ENCODE data around the gene POC1A. TPM values are rescaled to one million over a fixed set of nuclear protein-coding genes. Genes with fewer than 3 reads are reported as not detected.

Gene POC1A
- total and polyA plus RNA-seq, 9 of the 15 experiments (the other 6 are each of a cell fraction or from before 2014, with no cell fraction given): 7.2 to 17.5 (median 12.1) TPM

GRCh38 chr3:52154135-52155094, at the start of gene POC1A (continued):
- TF ChIP-seq TEAD4 (IDR thresholded peaks at IDR 0.05; ENCODE audit: low read length) (peak; percentile 89), TEAD4 (CRISPR knock-in tag; IDR thresholded peaks at IDR 0.05; ENCODE audit: borderline replicate concordance) (peak; percentile 96), MTF1 (CRISPR knock-in tag; IDR thresholded peaks at IDR 0.05; ENCODE audit: borderline replicate concordance) (no peak), MYBL2 (IDR thresholded peaks at IDR 0.05; ENCODE audit: low read depth) (peak; percentile 66), MYBL2 (CRISPR knock-in tag; IDR thresholded peaks at IDR 0.05; ENCODE audit: borderline replicate concordance) (no peak), AFF1 (IDR thresholded peaks at IDR 0.05; ENCODE audit: low read depth in 1 of 2, partially characterized antibody in 2 of 2) (peak in 1 of 2 experiments; percentile 86), CREB1 (IDR thresholded peaks at IDR 0.05) (peak; percentile 47), CREB1 (CRISPR knock-in tag; IDR thresholded peaks at IDR 0.05) (peak; percentile 66), SRSF1 (IDR thresholded peaks at IDR 0.05; ENCODE audit: low read depth, low read length) (no peak)

Measured in K562 (cell line).